ENCODE measurements around the gene SRPK2.

DNA sequence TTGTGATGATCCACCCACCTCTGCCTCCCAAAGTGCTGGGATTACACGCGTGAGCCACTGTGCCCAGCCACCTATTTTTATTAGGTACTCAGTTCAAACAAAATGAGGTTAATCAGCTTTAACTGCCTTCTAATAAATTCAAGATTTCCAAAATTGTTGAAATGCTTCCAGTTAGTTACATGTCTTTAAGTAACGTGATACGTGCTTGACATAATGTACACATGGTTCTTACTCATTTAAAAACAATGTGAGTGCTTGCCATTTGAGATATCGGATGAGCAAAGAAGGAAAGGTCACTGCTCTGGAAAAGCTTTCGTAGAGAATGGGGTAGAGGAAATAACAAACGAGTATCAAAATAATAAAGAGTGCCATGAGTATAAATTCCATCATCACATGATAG lies 291.1 kb downstream of the SRPK2 start:
- TF ChIP-seq CTCF (conservative IDR thresholded peaks at IDR 0.05; ENCODE audit: low read length) (no peak), EZH2phosphoT487 (IDR thresholded peaks at IDR 0.05; ENCODE audit: borderline replicate concordance) (no peak)

Data from Loucy (cell line).